ENCODE measurements around the gene MAPRE2. TPM values are rescaled to one million over a fixed set of nuclear protein-coding genes. Genes with fewer than 3 reads are reported as not detected.

MAPRE2 gene
- total and polyA plus RNA-seq, 2 of the 13 experiments (the other 11 are each of a cell fraction or from before 2014, with no cell fraction given): 34.5 to 67.9 TPM

DNA sequence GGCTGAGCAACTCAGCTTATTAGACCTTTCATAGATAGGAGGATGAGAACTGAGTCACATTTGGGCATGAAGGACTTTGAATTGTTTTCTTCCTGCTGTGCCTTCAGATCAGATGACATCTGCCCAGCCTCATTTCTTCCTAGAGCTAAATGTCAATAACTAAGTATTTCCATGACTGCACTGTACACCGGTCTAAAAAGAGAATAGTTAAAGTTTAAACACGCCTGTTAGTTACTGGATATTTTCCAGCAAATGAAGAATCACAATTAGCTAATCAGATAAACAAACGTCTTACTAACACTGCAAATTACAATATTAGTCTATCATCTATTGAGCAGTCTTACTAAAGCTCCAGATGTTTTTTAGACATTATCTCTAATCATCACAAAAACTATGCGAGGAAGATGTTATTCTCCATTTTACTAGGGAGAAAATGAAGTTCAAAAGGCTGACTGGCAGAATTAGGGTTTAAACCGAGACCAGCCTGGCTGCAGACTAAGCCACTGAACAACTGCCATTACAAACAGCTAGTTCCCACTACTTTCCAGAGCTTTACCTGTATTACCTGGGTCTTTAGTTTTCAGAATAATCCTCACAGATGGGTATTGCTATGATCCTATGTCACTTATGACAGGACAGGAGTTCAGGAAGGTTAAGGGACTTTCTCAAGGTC, 130.2 kb downstream of the MAPRE2 start (continued):
- TF ChIP-seq, protein P1, sequence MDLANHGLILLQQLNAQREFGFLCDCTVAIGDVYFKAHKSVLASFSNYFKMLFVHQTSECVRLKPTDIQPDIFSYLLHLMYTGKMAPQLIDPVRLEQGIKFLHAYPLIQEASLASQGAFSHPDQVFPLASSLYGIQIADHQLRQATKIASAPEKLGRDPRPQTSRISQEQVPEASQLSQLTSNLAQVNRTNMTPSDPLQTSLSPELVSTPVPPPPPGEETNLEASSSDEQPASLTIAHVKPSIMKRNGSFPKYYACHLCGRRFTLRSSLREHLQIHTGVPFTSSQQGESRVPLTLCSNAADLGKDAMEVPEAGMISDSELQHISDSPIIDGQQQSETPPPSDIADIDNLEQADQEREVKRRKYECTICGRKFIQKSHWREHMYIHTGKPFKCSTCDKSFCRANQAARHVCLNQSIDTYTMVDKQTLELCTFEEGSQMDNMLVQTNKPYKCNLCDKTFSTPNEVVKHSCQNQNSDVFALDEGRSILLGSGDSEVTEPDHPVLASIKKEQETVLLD (CRISPR knock-in tag; IDR thresholded peaks at IDR 0.05; ENCODE audit: low read depth): no peak
- TF ChIP-seq SALL2 (CRISPR knock-in tag; IDR thresholded peaks at IDR 0.05) (no peak), SOX13 (IDR thresholded peaks at IDR 0.05) (no peak), SOX13 (CRISPR knock-in tag; conservative IDR thresholded peaks at IDR 0.05 in 1 of 2, IDR thresholded peaks at IDR 0.05 in 1 of 2) (peak in 1 of 2 experiments; percentile 76; a peak in 2 of 4 replicates), ZNF253 (CRISPR knock-in tag; IDR thresholded peaks at IDR 0.05; ENCODE audit: borderline replicate concordance) (no peak), GFI1 (CRISPR knock-in tag; IDR thresholded peaks at IDR 0.05; ENCODE audit: borderline replicate concordance) (peak; percentile 29; the same call in 1 of the 2 replicates), NFIC (IDR thresholded peaks at IDR 0.05; ENCODE audit: low read length) (peak; percentile 71; the same call in 1 of the 2 replicates), TERF1 (CRISPR knock-in tag; IDR thresholded peaks at IDR 0.05) (no peak), NFAT5 (CRISPR knock-in tag; IDR thresholded peaks at IDR 0.05) (no peak), ZBTB14 (CRISPR knock-in tag; IDR thresholded peaks at IDR 0.05) (no peak), SIN3A (IDR thresholded peaks at IDR 0.05; ENCODE audit: borderline replicate concordance, low read depth, low read length) (no peak)
- TF ChIP-seq, protein P2, sequence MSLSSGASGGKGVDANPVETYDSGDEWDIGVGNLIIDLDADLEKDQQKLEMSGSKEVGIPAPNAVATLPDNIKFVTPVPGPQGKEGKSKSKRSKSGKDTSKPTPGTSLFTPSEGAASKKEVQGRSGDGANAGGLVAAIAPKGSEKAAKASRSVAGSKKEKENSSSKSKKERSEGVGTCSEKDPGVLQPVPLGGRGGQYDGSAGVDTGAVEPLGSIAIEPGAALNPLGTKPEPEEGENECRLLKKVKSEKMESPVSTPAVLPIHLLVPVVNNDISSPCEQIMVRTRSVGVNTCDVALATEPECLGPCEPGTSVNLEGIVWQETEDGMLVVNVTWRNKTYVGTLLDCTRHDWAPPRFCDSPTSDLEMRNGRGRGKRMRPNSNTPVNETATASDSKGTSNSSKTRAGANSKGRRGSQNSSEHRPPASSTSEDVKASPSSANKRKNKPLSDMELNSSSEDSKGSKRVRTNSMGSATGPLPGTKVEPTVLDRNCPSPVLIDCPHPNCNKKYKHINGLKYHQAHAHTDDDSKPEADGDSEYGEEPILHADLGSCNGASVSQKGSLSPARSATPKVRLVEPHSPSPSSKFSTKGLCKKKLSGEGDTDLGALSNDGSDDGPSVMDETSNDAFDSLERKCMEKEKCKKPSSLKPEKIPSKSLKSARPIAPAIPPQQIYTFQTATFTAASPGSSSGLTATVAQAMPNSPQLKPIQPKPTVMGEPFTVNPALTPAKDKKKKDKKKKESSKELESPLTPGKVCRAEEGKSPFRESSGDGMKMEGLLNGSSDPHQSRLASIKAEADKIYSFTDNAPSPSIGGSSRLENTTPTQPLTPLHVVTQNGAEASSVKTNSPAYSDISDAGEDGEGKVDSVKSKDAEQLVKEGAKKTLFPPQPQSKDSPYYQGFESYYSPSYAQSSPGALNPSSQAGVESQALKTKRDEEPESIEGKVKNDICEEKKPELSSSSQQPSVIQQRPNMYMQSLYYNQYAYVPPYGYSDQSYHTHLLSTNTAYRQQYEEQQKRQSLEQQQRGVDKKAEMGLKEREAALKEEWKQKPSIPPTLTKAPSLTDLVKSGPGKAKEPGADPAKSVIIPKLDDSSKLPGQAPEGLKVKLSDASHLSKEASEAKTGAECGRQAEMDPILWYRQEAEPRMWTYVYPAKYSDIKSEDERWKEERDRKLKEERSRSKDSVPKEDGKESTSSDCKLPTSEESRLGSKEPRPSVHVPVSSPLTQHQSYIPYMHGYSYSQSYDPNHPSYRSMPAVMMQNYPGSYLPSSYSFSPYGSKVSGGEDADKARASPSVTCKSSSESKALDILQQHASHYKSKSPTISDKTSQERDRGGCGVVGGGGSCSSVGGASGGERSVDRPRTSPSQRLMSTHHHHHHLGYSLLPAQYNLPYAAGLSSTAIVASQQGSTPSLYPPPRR (CRISPR knock-in tag; IDR thresholded peaks at IDR 0.05; ENCODE audit: borderline replicate concordance): no peak

Data from HepG2 (cell line).